GM13976 (cell line): Measurements from ENCODE around the gene PKN3.

Experiments
- DNase-seq: peaks from one replicate; pipeline ENCODE4 v3.0.0; 2012; ENCODE audit warnings: low spot score
- CTCF ChIP-seq: IDR thresholded peaks from 2 replicates; pipeline ENCODE4 v1.5.1; 2012; ENCODE audit warnings: borderline replicate concordance, mild to moderate bottlenecking; ENCODE audit not compliant: insufficient read depth; ENCODE audit errors: extremely low read depth, missing control alignments, control extremely low read depth
- in situ Hi-C: fragments of 300-500 bp; cut with MboI; formaldehyde crosslinking; loops from one replicate; pipeline ENCODE4 v1.12.0; 2022; ENCODE audit warnings: low sequenced_read_pairs, mixed read lengths, inconsistent platforms; ENCODE audit not compliant: unreplicated experiment

Gene PKN3

GRCh38 chr9:128669786-128670185, 32.5 kb upstream of the PKN3 start:
- no peak for DNase-seq
- TF ChIP-seq CTCF: no peak
- in situ Hi-C loops: no loop called here

DNA sequence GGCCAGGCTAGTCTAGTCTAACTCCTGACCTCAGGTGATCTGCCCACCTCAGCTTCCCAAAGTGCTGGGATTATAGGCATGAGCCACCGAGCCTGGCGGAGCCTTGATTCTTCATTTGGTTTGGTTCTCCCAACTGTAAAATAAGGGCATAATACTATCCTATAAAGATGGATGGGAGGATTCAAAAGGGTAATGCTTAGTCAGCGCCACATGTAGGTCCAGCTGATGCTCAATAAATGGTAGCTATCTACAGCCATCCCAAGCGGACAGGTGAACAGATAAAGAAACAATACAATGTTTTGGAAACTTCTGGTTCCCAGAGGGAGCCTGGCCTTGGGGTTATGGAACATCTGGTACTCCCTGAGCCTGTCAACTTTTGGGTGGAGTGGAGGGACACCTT, 26.9 kb upstream of the PKN3 start:
- DNase-seq: no peak
- in situ Hi-C loops: no loop called here
- no peak for TF ChIP-seq CTCF

- DNase-seq: no peak
- in situ Hi-C loops: no loop called here
- TF ChIP-seq CTCF: no peak
Measured at GRCh38 chr9:128677794-128678193, 24.5 kb upstream of the PKN3 start.

DNA sequence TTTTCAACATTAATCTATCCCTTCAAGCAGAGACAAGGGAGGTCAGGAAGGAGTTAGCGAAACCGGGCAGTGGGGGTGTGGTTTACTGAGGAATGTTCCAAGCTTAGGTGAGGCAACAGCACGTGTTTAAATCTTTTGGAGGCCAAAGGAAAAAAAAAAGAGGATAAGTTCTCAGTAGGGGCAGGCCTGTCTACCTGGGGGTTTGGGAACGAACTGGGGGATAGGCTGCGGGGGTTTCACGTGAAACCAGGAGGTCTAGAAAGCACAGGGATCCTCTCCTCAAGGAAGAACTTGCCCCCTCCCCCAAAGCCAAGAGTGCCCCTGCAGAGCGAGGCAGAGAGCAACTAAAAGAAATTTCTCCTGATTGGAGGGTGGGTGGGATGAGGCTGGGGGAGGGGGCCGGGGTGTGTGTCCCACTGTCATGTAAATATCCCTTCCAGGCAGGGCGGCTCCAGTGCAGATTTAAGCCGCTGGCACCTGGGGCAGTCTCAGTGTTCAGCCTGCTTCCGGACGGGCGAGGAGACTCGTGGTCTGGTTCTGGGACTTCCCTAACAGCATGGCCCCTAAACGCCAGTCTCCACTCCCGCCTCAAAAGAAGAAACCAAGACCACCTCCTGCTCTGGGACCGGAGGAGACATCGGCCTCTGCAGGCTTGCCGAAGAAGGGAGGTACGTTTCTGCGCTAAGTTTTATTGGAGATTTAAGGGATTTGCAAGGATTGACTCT, 18.8 kb upstream of the PKN3 start:
- peak; percentile 49 for DNase-seq
- in situ Hi-C loops: no loop called here
- no peak for TF ChIP-seq CTCF

- in situ Hi-C loops: no loop called here
- no peak for TF ChIP-seq CTCF
Measured at GRCh38 chr9:128684065-128684324, 18.3 kb upstream of the PKN3 start.

DNA sequence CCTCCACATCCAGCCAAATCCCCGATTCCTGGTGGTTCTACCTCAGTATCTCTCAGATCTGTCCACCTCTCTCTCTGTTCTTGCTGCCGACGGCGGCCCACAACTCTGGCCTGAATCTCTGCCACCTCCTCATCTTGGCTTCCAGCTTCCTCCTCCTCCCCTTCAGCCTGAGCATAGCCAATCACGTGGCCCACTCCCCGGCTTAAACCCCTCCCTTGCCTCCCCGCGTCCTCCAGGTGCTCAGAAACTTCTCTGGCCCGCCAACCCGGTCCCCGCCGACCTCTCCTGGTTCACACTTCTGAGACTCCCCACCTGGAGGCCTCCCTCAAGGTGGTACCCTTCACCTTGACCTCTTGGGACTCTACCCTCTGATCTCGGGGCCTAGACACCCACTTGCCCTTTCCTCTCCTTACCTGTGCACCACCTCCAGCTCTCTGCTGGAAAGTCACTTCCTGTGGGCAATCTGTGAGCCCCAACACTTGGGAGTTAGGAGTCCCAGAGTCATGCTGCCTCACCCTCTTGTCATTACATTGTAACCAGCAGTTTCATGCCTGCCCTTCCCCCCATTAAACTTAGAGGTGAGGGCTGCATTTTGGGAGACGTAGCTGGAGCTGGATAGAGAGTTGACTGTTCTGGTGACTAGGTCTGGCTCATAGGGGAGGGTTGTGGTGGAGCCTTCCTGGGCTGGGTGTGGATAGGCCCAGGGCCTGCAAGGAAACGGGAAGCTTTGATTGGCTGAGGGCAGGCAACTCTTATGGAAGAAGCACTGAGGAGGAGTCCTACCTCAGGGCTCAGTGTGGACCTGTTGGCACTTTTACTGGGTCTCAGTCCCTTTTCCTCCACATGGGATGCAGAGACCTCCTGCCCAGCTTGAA, 17.7 kb upstream of the PKN3 start:
- in situ Hi-C loops: no loop called here
- TF ChIP-seq CTCF: no peak

More at GRCh38 chr9:128684065-128684324, 18.3 kb upstream of the PKN3 start:
- DNase-seq: no peak

More for the DNA sequence above, 17.7 kb upstream of the PKN3 start:
- peak; percentile 88 for DNase-seq
